ENCODE measurements around the gene SMIM22.

SMIM22 gene

DNA sequence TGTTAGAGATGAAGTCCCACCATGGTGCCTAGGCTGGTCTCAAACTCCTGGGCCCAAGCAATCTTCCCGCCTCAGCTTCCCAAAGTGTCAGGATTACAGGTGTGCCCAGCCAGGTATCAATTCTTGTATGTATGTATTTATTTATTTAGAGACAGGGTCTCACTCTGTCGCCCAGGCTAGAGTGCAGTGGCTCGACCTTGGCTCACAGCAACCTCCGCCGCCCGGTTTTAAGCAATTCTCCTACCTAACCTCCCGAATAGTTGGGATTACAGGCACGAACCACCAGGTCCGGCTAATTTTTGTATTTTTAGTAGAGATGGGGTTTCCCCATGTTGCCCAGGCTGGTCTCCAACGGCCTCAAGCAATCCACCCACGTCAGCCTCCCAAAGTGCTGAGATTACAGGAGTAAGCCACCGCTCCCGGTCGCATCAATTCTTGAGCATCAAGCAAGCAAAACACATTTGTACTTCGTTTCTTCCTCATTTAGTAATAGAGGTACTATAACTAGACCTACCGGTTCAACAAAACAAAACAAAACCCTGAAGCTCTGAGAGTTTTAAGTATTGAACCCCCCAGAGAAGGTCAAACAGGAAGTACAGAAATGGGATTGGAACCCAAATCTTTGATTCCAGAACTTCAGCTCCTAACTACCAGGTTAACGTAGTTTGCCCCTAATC is 27.2 kb upstream of the SMIM22 start:
- Histone ChIP-seq H2BK5ac (ENCODE audit: low read length) (no peak overlapping the region), H3K4me2 (ENCODE audit: insufficient read depth, low read length, poor library complexity, severe bottlenecking) (peak overlapping the region; percentile 63), H4K91ac (ENCODE audit: low read depth, low read length, poor library complexity) (no peak overlapping the region), H3K14ac (ENCODE audit: low read length) (no peak overlapping the region), H3K9ac (ENCODE audit: low read depth, low read length, poor library complexity) (no peak overlapping the region), H3K4ac (ENCODE audit: low read length) (no peak overlapping the region), H3K18ac (ENCODE audit: low read length) (no peak overlapping the region), H2BK120ac (ENCODE audit: low read depth, low read length) (no peak overlapping the region), H4K8ac (ENCODE audit: low read depth, low read length) (no peak overlapping the region), H3K4me3 (ENCODE audit: low read length in 2 of 2) (peak overlapping the region; percentile 49 to 79), H3K27me3 (ENCODE audit: control insufficient read depth in 3 of 3, insufficient read depth in 3 of 3, low read depth in 1 of 3, low read length in 3 of 3) (no peaks in the 10 kb centered on the region), H2AK5ac (ENCODE audit: low read depth, low read length) (no peak overlapping the region), H2AFZ (ENCODE audit: low read length) (peak overlapping the region; percentile 96), H3K36me3 (replicated peaks in 1 of 2; ENCODE audit: control insufficient read depth in 2 of 2, insufficient read depth in 2 of 2, low read length in 2 of 2) (peaks cover 7 to 26% of the 10 kb centered on the region in 2 donors), H3K4me1 (ENCODE audit: control insufficient read depth in 2 of 2, insufficient read depth in 1 of 2, low read depth in 1 of 2, low read length in 2 of 2) (peaks cover 4 to 6% of the 10 kb centered on the region in 2 donors), H2BK15ac (ENCODE audit: low read length) (no peak overlapping the region), H3K27ac (replicated peaks; ENCODE audit: low read length) (peak overlapping the region; percentile 32), H3K23ac (ENCODE audit: low read depth, low read length, poor library complexity) (no peak overlapping the region), H3K9me3 (replicated peaks in 1 of 2; ENCODE audit: control insufficient read depth in 2 of 2, insufficient read depth in 1 of 2, low read depth in 1 of 2, low read length in 2 of 2) (no peaks in the 10 kb centered on the region), H2BK12ac (ENCODE audit: low read length) (no peak overlapping the region), H3K79me1 (ENCODE audit: low read depth, low read length) (no peaks in the 10 kb centered on the region)
- no CpG with 5 or more reads among the region's 17 CpGs for WGBS, 2 donors (ENCODE audit: extremely low coverage in 2 of 2, insufficient read length in 2 of 2, insufficient replicate concordance in 1 of 2)
- no peak for DNase-seq (ENCODE audit: low spot score)

DNA sequence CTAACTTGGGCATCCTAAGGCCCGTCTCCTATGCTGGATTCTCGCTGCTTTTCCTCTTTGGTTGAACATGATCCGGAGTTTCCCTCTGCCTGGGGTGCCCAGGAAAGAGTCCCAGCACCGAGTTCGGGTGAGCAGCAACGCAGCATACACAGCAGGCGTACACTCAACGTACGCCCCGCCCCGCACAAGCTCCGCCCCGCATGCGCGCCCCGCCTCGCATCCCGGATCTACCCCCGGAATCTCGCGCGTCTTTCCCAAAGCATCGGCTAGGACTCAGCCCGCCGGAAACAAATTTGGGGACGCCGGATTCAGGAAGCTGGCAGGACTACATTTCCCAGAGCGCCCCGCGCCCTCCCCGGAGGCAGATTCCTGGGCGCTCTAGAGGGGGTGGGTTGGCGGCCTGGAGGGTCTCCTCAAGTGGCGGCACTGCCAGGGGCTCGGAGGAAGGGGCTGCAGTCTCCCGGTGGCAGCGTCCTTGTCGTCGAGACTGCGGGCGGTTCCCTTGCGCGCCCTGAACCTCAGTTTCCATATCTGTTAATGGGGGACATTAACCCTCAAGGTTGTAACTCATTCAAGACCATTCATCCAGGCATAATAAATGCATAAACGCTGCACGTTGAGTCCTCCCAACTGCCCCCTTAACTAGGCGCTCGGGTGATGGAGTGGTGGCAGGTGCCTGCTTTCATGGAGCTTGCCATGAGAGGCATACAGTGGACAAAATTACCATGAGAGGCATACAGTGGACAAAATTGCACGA is 26.4 kb upstream of the SMIM22 start:
- peak overlapping the region; percentile 96 for H2AFZ ChIP-seq (ENCODE audit: low read length)
- H2AK5ac ChIP-seq (ENCODE audit: low read depth, low read length) = peak overlapping the region; percentile 2
- no peak overlapping the region for H3K14ac ChIP-seq (ENCODE audit: low read length)
- no peak overlapping the region for H2BK15ac ChIP-seq (ENCODE audit: low read length)
- H3K4me1 ChIP-seq (ENCODE audit: control insufficient read depth in 2 of 2, insufficient read depth in 1 of 2, low read depth in 1 of 2, low read length in 2 of 2) = peaks cover 4 to 6% of the 10 kb centered on the region in 2 donors
- H3K9ac ChIP-seq (ENCODE audit: low read depth, low read length, poor library complexity) = no peak overlapping the region
- no peak overlapping the region for H4K8ac ChIP-seq (ENCODE audit: low read depth, low read length)
- H3K4me2 ChIP-seq (ENCODE audit: insufficient read depth, low read length, poor library complexity, severe bottlenecking) = peak overlapping the region; percentile 81
- peak; percentile 96 for DNase-seq (ENCODE audit: low spot score)
- no peak overlapping the region for H2BK120ac ChIP-seq (ENCODE audit: low read depth, low read length)
- H3K4me3 ChIP-seq (ENCODE audit: low read length in 2 of 2) = peak overlapping the region; percentile 49 to 79
- H3K36me3 ChIP-seq (replicated peaks in 1 of 2; ENCODE audit: control insufficient read depth in 2 of 2, insufficient read depth in 2 of 2, low read length in 2 of 2) = peaks cover 4 to 19% of the 10 kb centered on the region in 2 donors
- H3K4ac ChIP-seq (ENCODE audit: low read length) = no peak overlapping the region
- H2BK12ac ChIP-seq (ENCODE audit: low read length) = no peak overlapping the region
- H3K23ac ChIP-seq (ENCODE audit: low read depth, low read length, poor library complexity) = no peak overlapping the region
- H3K79me1 ChIP-seq (ENCODE audit: low read depth, low read length) = no peaks in the 10 kb centered on the region
- no peak overlapping the region for H2BK5ac ChIP-seq (ENCODE audit: low read length)
- no CpG with 5 or more reads among the region's 48 CpGs for WGBS, 2 donors (ENCODE audit: extremely low coverage in 2 of 2, insufficient read length in 2 of 2, insufficient replicate concordance in 1 of 2)
- no peaks in the 10 kb centered on the region for H3K27me3 ChIP-seq (ENCODE audit: control insufficient read depth in 3 of 3, insufficient read depth in 3 of 3, low read depth in 1 of 3, low read length in 3 of 3)
- peak overlapping the region; percentile 49 for H3K18ac ChIP-seq (ENCODE audit: low read length)
- H3K27ac ChIP-seq (replicated peaks; ENCODE audit: low read length) = peak overlapping the region; percentile 32
- no peak overlapping the region for H4K91ac ChIP-seq (ENCODE audit: low read depth, low read length, poor library complexity)
- no peaks in the 10 kb centered on the region for H3K9me3 ChIP-seq (replicated peaks in 1 of 2; ENCODE audit: control insufficient read depth in 2 of 2, insufficient read depth in 1 of 2, low read depth in 1 of 2, low read length in 2 of 2)

DNA sequence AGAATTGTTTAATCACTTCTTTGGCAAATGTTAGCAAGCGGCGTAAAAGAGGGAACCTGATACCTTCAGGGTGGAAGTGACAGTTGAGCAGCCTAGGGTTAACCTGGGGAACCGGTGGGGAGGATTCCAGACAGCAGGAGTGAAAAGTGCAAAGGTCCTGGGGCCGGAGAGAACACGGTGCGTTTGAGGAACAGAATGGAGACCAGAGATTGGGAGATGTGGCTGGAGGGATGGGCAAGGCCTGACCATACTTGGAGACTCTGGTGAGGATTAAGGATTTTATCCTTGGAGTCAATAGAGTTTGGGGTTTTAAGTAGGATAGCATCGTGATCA is 25.9 kb upstream of the SMIM22 start:
- no peaks in the 10 kb centered on the region for H3K27me3 ChIP-seq (ENCODE audit: control insufficient read depth in 3 of 3, insufficient read depth in 3 of 3, low read depth in 1 of 3, low read length in 3 of 3)
- no peak overlapping the region for H3K18ac ChIP-seq (ENCODE audit: low read length)
- peak overlapping the region; percentile 96 for H2AFZ ChIP-seq (ENCODE audit: low read length)
- no peak overlapping the region for H3K27ac ChIP-seq (replicated peaks; ENCODE audit: low read length)
- H3K9ac ChIP-seq (ENCODE audit: low read depth, low read length, poor library complexity) = no peak overlapping the region
- no peak overlapping the region for H3K23ac ChIP-seq (ENCODE audit: low read depth, low read length, poor library complexity)
- H2AK5ac ChIP-seq (ENCODE audit: low read depth, low read length) = peak overlapping the region; percentile 2
- H3K36me3 ChIP-seq (replicated peaks in 1 of 2; ENCODE audit: control insufficient read depth in 2 of 2, insufficient read depth in 2 of 2, low read length in 2 of 2) = peaks cover 3 to 14% of the 10 kb centered on the region in 2 donors
- peak overlapping the region in 1 of 2 donors; percentile 78 for H3K4me3 ChIP-seq (ENCODE audit: low read length in 2 of 2)
- no peak for DNase-seq (ENCODE audit: low spot score)
- H2BK5ac ChIP-seq (ENCODE audit: low read length) = no peak overlapping the region
- H4K91ac ChIP-seq (ENCODE audit: low read depth, low read length, poor library complexity) = no peak overlapping the region
- H3K4me1 ChIP-seq (ENCODE audit: control insufficient read depth in 2 of 2, insufficient read depth in 1 of 2, low read depth in 1 of 2, low read length in 2 of 2) = peaks cover 6% of the 10 kb centered on the region in 2 donors
- H3K79me1 ChIP-seq (ENCODE audit: low read depth, low read length) = no peaks in the 10 kb centered on the region
- H3K14ac ChIP-seq (ENCODE audit: low read length) = no peak overlapping the region
- H3K4me2 ChIP-seq (ENCODE audit: insufficient read depth, low read length, poor library complexity, severe bottlenecking) = no peak overlapping the region
- no peaks in the 10 kb centered on the region for H3K9me3 ChIP-seq (replicated peaks in 1 of 2; ENCODE audit: control insufficient read depth in 2 of 2, insufficient read depth in 1 of 2, low read depth in 1 of 2, low read length in 2 of 2)
- no peak overlapping the region for H4K8ac ChIP-seq (ENCODE audit: low read depth, low read length)
- H2BK12ac ChIP-seq (ENCODE audit: low read length) = no peak overlapping the region
- no CpG with 5 or more reads among the region's 7 CpGs for WGBS, 2 donors (ENCODE audit: extremely low coverage in 2 of 2, insufficient read length in 2 of 2, insufficient replicate concordance in 1 of 2)
- no peak overlapping the region for H2BK15ac ChIP-seq (ENCODE audit: low read length)
- H2BK120ac ChIP-seq (ENCODE audit: low read depth, low read length) = no peak overlapping the region
- H3K4ac ChIP-seq (ENCODE audit: low read length) = no peak overlapping the region

DNA sequence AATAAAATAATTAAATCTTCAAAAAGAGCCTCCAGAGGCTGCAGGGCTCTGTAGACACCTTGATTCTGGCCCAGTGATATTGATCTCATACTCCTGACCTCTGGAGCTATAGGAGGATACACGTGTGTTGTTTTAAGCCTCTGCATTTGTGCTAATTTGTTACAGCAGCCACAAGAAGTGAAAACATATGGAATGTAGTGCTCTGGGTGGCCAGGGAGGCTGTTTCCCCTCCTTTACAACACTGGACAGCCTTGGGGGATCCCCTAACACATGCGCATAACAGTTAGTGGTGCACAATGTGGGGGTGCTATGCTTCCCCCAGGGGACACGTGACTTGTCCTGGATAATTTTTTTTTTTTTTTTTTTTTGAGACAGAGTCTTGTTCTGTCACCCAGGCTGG is 23.5 kb upstream of the SMIM22 start:
- Histone ChIP-seq H2BK15ac (ENCODE audit: low read length) (no peak overlapping the region), H2AFZ (ENCODE audit: low read length) (peak overlapping the region; percentile 27), H3K23ac (ENCODE audit: low read depth, low read length, poor library complexity) (no peak overlapping the region), H4K8ac (ENCODE audit: low read depth, low read length) (no peak overlapping the region), H3K14ac (ENCODE audit: low read length) (no peak overlapping the region), H3K79me1 (ENCODE audit: low read depth, low read length) (no peaks in the 10 kb centered on the region), H3K9me3 (replicated peaks in 1 of 2; ENCODE audit: control insufficient read depth in 2 of 2, insufficient read depth in 1 of 2, low read depth in 1 of 2, low read length in 2 of 2) (no peaks in the 10 kb centered on the region), H3K4me1 (ENCODE audit: control insufficient read depth in 2 of 2, insufficient read depth in 1 of 2, low read depth in 1 of 2, low read length in 2 of 2) (peaks cover 3 to 4% of the 10 kb centered on the region in 2 donors), H3K9ac (ENCODE audit: low read depth, low read length, poor library complexity) (no peak overlapping the region), H2BK5ac (ENCODE audit: low read length) (no peak overlapping the region), H2BK12ac (ENCODE audit: low read length) (peak overlapping the region; percentile 84), H3K36me3 (replicated peaks in 1 of 2; ENCODE audit: control insufficient read depth in 2 of 2, insufficient read depth in 2 of 2, low read length in 2 of 2) (no peaks in the 10 kb centered on the region), H2AK5ac (ENCODE audit: low read depth, low read length) (no peak overlapping the region), H3K4me2 (ENCODE audit: insufficient read depth, low read length, poor library complexity, severe bottlenecking) (no peak overlapping the region), H3K4ac (ENCODE audit: low read length) (no peak overlapping the region), H3K4me3 (ENCODE audit: low read length in 2 of 2) (no peak overlapping the region), H4K91ac (ENCODE audit: low read depth, low read length, poor library complexity) (no peak overlapping the region), H3K27ac (replicated peaks; ENCODE audit: low read length) (no peak overlapping the region), H2BK120ac (ENCODE audit: low read depth, low read length) (no peak overlapping the region), H3K27me3 (ENCODE audit: control insufficient read depth in 3 of 3, insufficient read depth in 3 of 3, low read depth in 1 of 3, low read length in 3 of 3) (no peaks in the 10 kb centered on the region), H3K18ac (ENCODE audit: low read length) (no peak overlapping the region)
- no CpG with 5 or more reads among the region's 3 CpGs for WGBS, 2 donors (ENCODE audit: extremely low coverage in 2 of 2, insufficient read length in 2 of 2, insufficient replicate concordance in 1 of 2)
- no peak for DNase-seq (ENCODE audit: low spot score)

Data from neuronal stem cell (in vitro differentiated cells).